HS-5 (cell line): ENCODE data around the gene SLC30A3.

Experiments used
- DNase-seq: peaks from one replicate; pipeline ENCODE4 v3.0.0-alpha.2; 2012; ENCODE audit warnings: low read depth

Gene SLC30A3

DNA sequence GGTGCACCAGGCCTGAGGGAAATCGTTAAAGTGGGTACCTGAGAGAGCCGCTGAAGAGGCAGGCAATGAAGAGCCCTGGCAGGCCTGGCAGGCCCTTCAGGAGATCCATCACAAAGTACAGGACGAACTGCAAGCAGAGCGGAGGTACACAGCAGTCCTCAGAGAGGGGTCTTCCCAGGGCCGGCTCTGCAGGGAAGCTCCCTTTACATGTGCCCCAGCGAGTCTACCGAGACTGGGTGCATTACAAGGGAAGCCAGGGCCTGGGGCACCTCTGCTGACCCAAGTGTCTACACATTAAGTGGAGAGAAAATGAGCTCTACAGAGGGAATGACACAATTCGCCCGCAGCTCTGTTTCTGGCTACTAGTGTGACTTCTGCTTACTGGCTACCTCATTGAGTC lies 59.1 kb downstream of the SLC30A3 start:
- DNase-seq = no peak
